GM19452 (cell line): Measurements from ENCODE around the gene NLRC3.
"Not testable (repeated sequence)": the region's sequence is repeated elsewhere in the genome, so short reads cannot be mapped to it uniquely, and the experiment has no call there.

ENCODE experiments used
- ATAC-seq: cut with Tn5 transposase; IDR thresholded peaks from one replicate; pipeline ENCODE4 v1.9.1; 2021; ENCODE audit not compliant: unreplicated experiment

NLRC3 gene

GRCh38 chr16:3515897-3516296, 61.3 kb downstream of the NLRC3 start:
- no peak for ATAC-seq

- no peak for ATAC-seq
Measured at GRCh38 chr16:3514621-3515020, 62.6 kb downstream of the NLRC3 start.

GRCh38 chr16:3513892-3514583, 63.2 kb downstream of the NLRC3 start:
- ATAC-seq, result no peak

GRCh38 chr16:3511286-3512180, 65.7 kb downstream of the NLRC3 start:
- ATAC-seq, result no peak

- ATAC-seq, result no peak
Measured at GRCh38 chr16:3510416-3510815, 66.8 kb downstream of the NLRC3 start.

GRCh38 chr16:3509470-3509928, 67.7 kb downstream of the NLRC3 start:
- ATAC-seq, result no peak

GRCh38 chr16:3508736-3509135, 68.5 kb downstream of the NLRC3 start:
- ATAC-seq, result no peak

- no peak for ATAC-seq
Measured at GRCh38 chr16:3503523-3503922, 73.7 kb downstream of the NLRC3 start.

GRCh38 chr16:3501783-3502400, 75.3 kb downstream of the NLRC3 start:
- ATAC-seq, result no peak

GRCh38 chr16:3501412-3501761, 75.8 kb downstream of the NLRC3 start:
- not testable (repeated sequence) for ATAC-seq

- ATAC-seq, result no peak
Measured at GRCh38 chr16:3498988-3499387, 78.2 kb downstream of the NLRC3 start.

- ATAC-seq, result no peak
Measured at GRCh38 chr16:3497771-3498170, 79.4 kb downstream of the NLRC3 start.

- ATAC-seq, result no peak
Measured at GRCh38 chr16:3496386-3496785, 80.8 kb downstream of the NLRC3 start.

- ATAC-seq, result no peak
Measured at GRCh38 chr16:3495176-3495575, 82.0 kb downstream of the NLRC3 start, which contains the start of gene C16orf90. Gene C16orf90, minus strand, starts transcription at chr16:3495489. Its CDS starts 68 bp downstream, at chr16:3495421.

- ATAC-seq, result no peak
Measured at GRCh38 chr16:3494386-3494973, 82.7 kb downstream of the NLRC3 start.

- ATAC-seq, result no peak
Measured at GRCh38 chr16:3492356-3492755, 84.8 kb downstream of the NLRC3 start.

- ATAC-seq, result no peak
Measured at GRCh38 chr16:3490911-3491629, 86.1 kb downstream of the NLRC3 start.
